HG03108 (cell line): ENCODE results near the gene RPRML.
"Not testable (repeated sequence)": the region's sequence is repeated elsewhere in the genome, so short reads cannot be mapped to it uniquely, and the experiment has no call there.

Source experiments
- ATAC-seq: cut with Tn5 transposase; IDR thresholded peaks from one replicate; pipeline ENCODE4 v1.9.1; 2021; ENCODE audit warnings: moderate library complexity; ENCODE audit not compliant: unreplicated experiment

The RPRML gene

GRCh38 chr17:46976626-46977270 lies 2.3 kb downstream of the RPRML start:
- ATAC-seq, result no peak

DNA sequence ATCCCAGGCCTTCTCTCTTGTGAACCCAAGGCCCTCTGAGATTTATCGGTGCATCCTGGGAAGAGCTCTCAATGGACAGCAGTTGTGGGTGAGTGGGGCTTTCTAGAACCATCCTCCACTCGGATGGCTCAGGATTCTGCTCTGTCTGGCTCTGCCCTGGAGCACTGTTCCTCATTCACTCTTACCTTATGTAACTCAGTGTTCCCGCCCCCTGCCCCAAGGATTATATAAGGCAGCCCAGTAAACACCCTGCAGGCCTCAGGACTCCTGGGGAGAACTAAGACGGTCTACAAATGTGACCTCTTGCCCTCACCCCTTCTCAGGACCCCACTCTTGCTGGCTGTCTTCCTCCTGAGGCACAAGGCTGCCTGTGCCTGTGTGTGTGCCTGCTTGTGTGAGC lies 3.8 kb downstream of the RPRML start:
- ATAC-seq, result no peak

GRCh38 chr17:46974086-46974485 lies 5.0 kb downstream of the RPRML start:
- ATAC-seq, result no peak

DNA sequence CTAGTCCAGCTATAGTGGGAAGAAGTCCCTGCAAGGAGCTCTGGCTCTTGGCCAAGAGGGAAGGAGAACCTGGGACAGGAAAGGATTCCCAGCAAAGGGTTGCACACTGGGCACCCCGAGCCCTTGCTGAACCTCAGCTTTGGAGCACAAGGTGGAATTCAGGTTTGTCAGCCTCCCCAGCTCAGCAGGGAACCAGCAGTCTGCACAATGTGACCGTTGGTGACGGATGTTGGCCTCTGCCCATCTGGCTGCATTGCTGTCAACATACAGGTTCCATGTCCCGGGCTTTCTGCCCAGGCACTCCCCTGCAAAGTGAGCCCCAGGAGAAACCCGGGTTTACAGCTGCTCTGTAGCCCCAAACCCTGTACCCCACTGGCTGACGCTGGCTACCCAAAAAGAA lies 6.7 kb downstream of the RPRML start:
- ATAC-seq, result no peak

DNA sequence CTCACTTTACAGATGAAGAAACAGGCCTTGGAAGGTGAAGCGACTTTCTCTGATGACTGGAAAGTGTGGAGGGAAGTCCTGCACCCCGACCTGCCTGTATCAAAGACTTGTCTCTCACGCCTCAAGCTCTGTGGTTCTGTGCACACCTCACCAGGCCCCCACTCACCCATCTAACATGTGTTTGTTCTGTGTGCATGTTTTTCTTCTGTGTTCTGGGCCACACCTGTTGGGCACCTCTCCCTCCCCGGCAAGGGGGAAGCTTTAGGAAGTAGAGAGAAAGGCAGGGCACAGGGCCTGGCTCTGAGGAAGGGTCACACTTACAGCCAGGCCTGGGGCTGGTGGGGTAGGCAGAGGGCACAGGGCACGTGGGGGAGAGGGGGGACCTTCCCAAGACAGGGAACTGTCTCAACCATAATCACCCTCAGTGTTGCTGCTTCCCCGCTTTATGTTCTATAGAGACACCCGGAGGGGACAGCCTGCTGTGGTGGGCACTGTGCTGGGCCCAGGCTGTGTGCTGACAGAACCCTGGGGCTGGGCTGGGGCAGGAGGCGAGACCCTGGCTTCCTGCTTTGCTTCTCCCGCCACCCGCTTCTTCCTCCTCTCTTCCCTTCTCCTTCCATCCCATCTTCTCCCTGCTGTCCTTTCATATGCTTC lies 7.3 kb downstream of the RPRML start:
- ATAC-seq, result no peak

DNA sequence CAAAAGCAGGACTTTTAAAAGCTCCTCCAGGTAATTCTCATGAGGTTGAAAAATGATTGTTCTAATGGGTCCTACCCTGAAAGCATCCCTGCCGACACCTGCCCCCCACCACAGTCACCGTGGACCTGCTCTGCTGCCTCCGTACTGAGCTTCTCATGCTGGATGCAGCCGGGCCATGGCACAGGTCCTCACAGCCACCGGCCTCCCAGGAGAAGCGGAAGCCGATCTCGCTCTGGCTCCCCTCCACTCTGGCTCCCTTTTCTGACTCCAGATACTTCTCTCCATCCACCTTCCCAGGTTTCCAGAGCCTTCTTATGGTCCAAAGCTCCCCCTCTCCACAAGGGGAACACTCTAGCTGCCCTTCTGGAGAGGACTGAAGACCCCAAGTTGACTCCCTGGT lies 10.2 kb downstream of the RPRML start:
- no peak for ATAC-seq

GRCh38 chr17:46968224-46968834 lies 10.7 kb downstream of the RPRML start:
- ATAC-seq, result no peak

- no peak for ATAC-seq
Observed at GRCh38 chr17:46964315-46965265, 14.5 kb downstream of the RPRML start.

GRCh38 chr17:46963571-46963970 lies 15.5 kb downstream of the RPRML start:
- no peak for ATAC-seq

- no peak for ATAC-seq
Observed at GRCh38 chr17:46962374-46962790, 16.7 kb downstream of the RPRML start.

DNA sequence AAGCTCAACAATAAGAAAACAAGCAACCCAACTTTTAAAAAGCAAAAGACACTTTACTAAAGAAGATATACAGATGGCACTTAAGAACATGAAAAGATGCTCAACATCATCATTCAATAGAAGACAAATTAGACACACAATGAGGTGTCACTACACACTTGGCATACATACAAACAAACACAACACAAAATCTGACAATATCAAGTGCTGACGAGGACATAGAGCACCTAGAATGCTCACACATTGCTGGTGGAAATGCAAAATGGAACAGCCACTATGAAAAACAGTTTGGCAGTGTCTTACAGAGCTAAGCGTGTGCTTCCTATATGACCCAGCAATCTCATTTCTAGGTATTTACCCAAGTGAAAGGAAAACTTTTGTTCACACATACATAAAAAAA lies 18.9 kb downstream of the RPRML start:
- ATAC-seq, result no peak

DNA sequence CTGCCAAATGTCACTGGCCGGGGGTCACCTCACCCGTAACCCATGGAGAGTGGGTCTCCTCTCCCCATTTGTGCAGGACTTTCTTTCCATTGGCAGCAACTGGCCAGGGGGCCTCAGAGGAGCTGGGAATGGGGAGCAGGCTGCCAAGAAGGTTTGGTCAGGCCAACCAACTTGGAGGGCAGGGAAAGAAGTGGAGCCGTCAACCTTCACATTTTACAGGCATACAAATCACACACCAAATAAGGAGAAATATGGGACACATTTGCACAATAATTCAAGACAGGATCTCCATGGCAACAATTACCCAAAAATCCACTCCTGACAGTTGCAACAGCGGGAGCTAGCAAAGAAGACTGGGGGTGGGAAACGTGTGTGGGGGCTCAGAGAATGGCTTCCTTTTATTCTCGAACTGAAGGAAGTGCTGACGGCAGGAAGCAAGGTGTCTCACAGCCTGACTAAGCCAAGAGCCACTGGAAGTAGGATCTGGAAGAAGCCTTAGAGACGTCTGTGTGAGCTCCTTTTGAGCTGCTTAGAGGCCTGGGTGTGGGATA lies 20.9 kb downstream of the RPRML start:
- no peak for ATAC-seq

- not testable (repeated sequence) for ATAC-seq
Observed at GRCh38 chr17:46953191-46953590, 25.9 kb downstream of the RPRML start.

- no peak for ATAC-seq
Observed at GRCh38 chr17:46952115-46952514, 26.9 kb downstream of the RPRML start.

DNA sequence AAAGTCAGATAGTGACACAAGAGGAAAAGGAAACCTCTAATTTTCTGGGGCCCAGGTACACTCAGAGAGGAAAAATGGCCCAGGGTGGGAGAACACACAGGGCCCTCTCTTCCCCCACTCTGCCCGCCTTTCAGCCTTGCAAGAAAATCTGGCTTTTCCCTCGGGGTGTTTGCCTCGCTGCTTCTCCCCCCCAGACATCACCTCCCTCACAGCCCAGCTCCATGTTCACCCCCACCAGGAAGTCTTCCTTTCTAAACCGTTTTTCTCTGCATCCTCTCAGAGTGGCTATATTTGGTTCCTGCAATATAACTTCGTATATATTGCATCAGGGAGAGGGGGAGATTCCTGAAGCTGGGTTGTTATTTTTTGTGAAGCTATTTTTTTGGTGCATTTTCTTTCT lies 27.3 kb downstream of the RPRML start:
- no peak for ATAC-seq

DNA sequence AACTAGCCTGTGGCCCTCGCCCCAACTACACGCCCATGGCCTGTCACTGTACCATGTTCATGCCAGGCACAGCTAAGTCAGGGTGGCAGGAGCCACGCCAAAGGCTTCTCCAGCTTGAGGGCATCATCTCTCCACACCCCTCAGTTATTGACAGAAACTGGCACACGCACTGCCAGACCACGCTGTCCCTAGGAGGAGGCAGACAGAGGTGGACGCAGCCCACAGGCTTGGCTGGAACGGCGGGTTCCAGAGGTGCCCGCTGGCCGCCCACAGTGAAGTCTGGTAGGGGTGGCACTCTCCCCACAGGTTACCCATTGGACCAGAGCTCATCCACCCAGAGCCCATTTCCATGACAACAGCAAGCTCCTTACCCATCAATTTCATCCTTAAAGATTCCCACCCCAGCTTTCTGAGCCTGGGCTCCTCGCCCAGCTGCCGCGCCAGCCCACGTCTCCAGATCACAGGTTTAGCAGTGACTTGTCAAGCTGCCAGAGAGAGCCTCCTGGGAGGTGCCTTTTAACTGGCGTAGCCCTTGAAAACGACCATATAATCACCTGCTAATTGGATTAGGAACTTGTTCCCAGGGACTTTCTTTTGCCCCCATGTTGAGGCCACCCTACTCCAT lies 27.9 kb downstream of the RPRML start:
- no peak for ATAC-seq

- ATAC-seq, result no peak
Observed at GRCh38 chr17:46950342-46950996, 28.6 kb downstream of the RPRML start.

GRCh38 chr17:46949291-46950174 lies 29.5 kb downstream of the RPRML start:
- no peak for ATAC-seq

GRCh38 chr17:46948544-46948943 lies 30.5 kb downstream of the RPRML start:
- ATAC-seq, result no peak
